Keratinocyte (primary cell): ENCODE results near the gene HLA-E.

Source experiments
- CTCF ChIP-seq, 3 experiments: IDR thresholded peaks in 1 of 3; conservative IDR thresholded peaks in 1 of 3; optimal IDR thresholded peaks in 1 of 3; 2 replicates in 2 of 3; 3 replicates in 1 of 3; pipeline versions ENCODE3 to v1.5.1; 2011; ENCODE audit warnings: low read length in 3 of 3, mild to moderate bottlenecking in 3 of 3, moderate library complexity in 2 of 3, control low read depth in 1 of 3, inconsistent platforms in 1 of 3; ENCODE audit not compliant: insufficient read depth in 2 of 3; ENCODE audit errors: extremely low read depth in 1 of 3
- EZH2 ChIP-seq: IDR thresholded peaks from one replicate; pipeline ENCODE4 v1.6.1; 2012; ENCODE audit warnings: inconsistent platforms, mild to moderate bottlenecking, low read length, moderate library complexity

- TF ChIP-seq CTCF (optimal IDR thresholded peaks at IDR 0.05 in 1 of 3, IDR thresholded peaks at IDR 0.05 in 1 of 3, conservative IDR thresholded peaks at IDR 0.05 in 1 of 3; ENCODE audit: extremely low read depth in 1 of 3, insufficient read depth in 2 of 3, low read length in 3 of 3) (no peak), EZH2 (no peak)
These were observed 53.1 kb downstream of the HLA-E start for GRCh38 chr6:30542404-30542725.
